Uterus (tissue), 2 donors: ENCODE measurements around the gene AUTS2.

ENCODE experiments used
- POLR2A ChIP-seq, 2 donors: fragments of 450-650 bp; IDR thresholded peaks; one replicate each; pipeline ENCODE4 v1.6.1; 2016; ENCODE audit warnings: antibody characterized with exemption in 2 of 2, mild to moderate bottlenecking in 1 of 2, moderate library complexity in 1 of 2
- TF ChIP-seq, protein P1 (sequence below), 4 experiments: fragments of 200-600 bp in 2 of 4; fragments of 450-650 bp in 2 of 4; sonication (generic) in 2 of 4; IDR thresholded peaks; one replicate each; pipeline ENCODE4 v1.5.1; 2016 to 2019; ENCODE audit warnings: antibody characterized with exemption in 4 of 4, mild to moderate bottlenecking in 2 of 4, moderate library complexity in 1 of 4

DNA sequence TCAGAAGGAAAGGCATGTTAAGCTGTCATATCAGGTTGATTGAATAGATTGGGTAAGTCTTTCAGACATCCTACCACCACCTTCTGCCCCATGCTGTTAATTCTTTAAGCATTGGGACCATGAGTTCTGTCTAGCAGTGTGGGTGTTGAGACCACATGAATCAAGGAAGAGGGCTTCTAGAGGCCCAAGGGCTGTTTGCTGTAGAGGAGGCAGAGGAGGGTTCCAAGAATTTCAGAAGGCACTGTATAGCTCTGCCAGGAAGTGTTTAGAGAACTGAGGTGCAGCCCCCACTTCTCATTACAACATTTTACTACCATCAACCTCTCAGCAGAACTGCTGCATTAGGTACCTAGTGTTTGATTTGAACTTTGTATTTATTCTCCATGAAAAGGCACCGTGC lies 720.2 kb downstream of the AUTS2 start:
- TF ChIP-seq, protein P1, sequence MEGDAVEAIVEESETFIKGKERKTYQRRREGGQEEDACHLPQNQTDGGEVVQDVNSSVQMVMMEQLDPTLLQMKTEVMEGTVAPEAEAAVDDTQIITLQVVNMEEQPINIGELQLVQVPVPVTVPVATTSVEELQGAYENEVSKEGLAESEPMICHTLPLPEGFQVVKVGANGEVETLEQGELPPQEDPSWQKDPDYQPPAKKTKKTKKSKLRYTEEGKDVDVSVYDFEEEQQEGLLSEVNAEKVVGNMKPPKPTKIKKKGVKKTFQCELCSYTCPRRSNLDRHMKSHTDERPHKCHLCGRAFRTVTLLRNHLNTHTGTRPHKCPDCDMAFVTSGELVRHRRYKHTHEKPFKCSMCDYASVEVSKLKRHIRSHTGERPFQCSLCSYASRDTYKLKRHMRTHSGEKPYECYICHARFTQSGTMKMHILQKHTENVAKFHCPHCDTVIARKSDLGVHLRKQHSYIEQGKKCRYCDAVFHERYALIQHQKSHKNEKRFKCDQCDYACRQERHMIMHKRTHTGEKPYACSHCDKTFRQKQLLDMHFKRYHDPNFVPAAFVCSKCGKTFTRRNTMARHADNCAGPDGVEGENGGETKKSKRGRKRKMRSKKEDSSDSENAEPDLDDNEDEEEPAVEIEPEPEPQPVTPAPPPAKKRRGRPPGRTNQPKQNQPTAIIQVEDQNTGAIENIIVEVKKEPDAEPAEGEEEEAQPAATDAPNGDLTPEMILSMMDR (IDR thresholded peaks at IDR 0.05): no peak
- no peak for TF ChIP-seq POLR2A (IDR thresholded peaks at IDR 0.05)
